Stimulated activated CD8-positive, alpha-beta memory T cell treated with anti-CD3 and anti-CD28 coated beads, Interleukin-7, amount 100 ng/mL, for 4 hours (primary cell): ENCODE data around the gene NPFF.
A peak's percentile ranks its signal among the peaks of the same experiment; 100 is the strongest.

Source experiments
- DNase-seq, 2 donors: peaks; one replicate each; pipeline ENCODE4 v3.0.0-alpha.2; 2020; ENCODE audit warnings: low read depth in 2 of 2

Gene NPFF

GRCh38 chr12:53513712-53514410 lies 6.6 kb upstream of the NPFF start:
- DNase-seq, result no peak

GRCh38 chr12:53510181-53510812 lies 3.0 kb upstream of the NPFF start:
- DNase-seq, result no peak

- DNase-seq, result peak; percentile 61 to 67
Measured at GRCh38 chr12:53508534-53509170, 1.4 kb upstream of the NPFF start.

GRCh38 chr12:53507603-53507885 lies 260 bp upstream of the NPFF start:
- no peak for DNase-seq

- DNase-seq, result no peak
Measured at GRCh38 chr12:53506450-53506785, 866 bp downstream of the NPFF start.

GRCh38 chr12:53505555-53506449 lies 1.5 kb downstream of the NPFF start:
- no peak for DNase-seq

- DNase-seq, result no peak
Measured at GRCh38 chr12:53505086-53505485, 2.2 kb downstream of the NPFF start.

GRCh38 chr12:53504004-53504920 lies 3.0 kb downstream of the NPFF start:
- DNase-seq, result no peak

GRCh38 chr12:53502983-53503728 lies 4.1 kb downstream of the NPFF start:
- no peak for DNase-seq

- DNase-seq, result no peak
Measured at GRCh38 chr12:53502331-53502730, 5.0 kb downstream of the NPFF start.

GRCh38 chr12:53501615-53502181 lies 5.6 kb downstream of the NPFF start:
- DNase-seq, result no peak

- DNase-seq, result peak; percentile 94 to 98
Measured at GRCh38 chr12:53500776-53501614, 6.3 kb downstream of the NPFF start, which contains the start of gene TARBP2. TSS of gene TARBP2 (plus strand) at chr12:53501283. CDS start at chr12:53501409, 126 bp downstream.

GRCh38 chr12:53500142-53500775 lies 7.0 kb downstream of the NPFF start:
- no peak for DNase-seq

GRCh38 chr12:53499266-53500141 lies 7.8 kb downstream of the NPFF start, which contains the start of gene MAP3K12:
TSS of gene MAP3K12 (minus strand) at chr12:53499458. CDS start at chr12:53487391, 12,067 bp downstream.
- DNase-seq, result peak; percentile 18 to 30

- DNase-seq, result no peak
Measured at GRCh38 chr12:53498235-53498630, 9.1 kb downstream of the NPFF start.

GRCh38 chr12:53497461-53497860 lies 9.8 kb downstream of the NPFF start:
- DNase-seq, result no peak

- DNase-seq, result no peak
Measured at GRCh38 chr12:53496752-53497032, 10.6 kb downstream of the NPFF start.
